K562 (cell line): Measurements from ENCODE around the gene ARHGAP22. TPM values are rescaled to one million over a fixed set of nuclear protein-coding genes. Genes with fewer than 3 reads are reported as not detected.

Experiments used
- ATAC-seq: fragments of 200-7000 bp; cut with Tn5 transposase; 3 replicates; pipeline ENCODE4 v1.9.1; 2020; ENCODE audit warnings: moderate library complexity
- BruUV-seq: library from RNA; stranded (reverse); fragments of 400-500 nt; replicated peaks from 2 replicates; lab custom pipeline; 2021; lab: Mats Ljungman, UMichigan
- CTCF ChIA-PET: fragments of 300-600 bp; formaldehyde crosslinking; extraction: SDS; loops from one replicate; lab custom pipeline; 2021; ENCODE audit warnings: low intra/inter-chr PET ratio; lab: Yijun Ruan, JAX
- POLR2A ChIA-PET: fragments of 300-600, 350-650 bp; sonication (Branson Sonifier 250); formaldehyde crosslinking; extraction: SDS; loops from one replicate; lab custom pipeline; 2021; ENCODE audit warnings: antibody characterized with exemption, inconsistent platforms; lab: Yijun Ruan, JAX
- DNase-seq, 4 experiments: peaks; one replicate each; pipeline versions ENCODE4 v3.0.0 to v3.0.0-alpha.2; 2011 to 2018; ENCODE audit warnings: low spot score in 3 of 4, mixed read lengths in 3 of 4; ENCODE audit errors: extremely low read depth in 1 of 4
- FAIRE-seq: peaks from 2 replicates; lab custom pipeline; 2011; peaks lifted over from hg19 to GRCh38; lab: Jason Lieb, UNC
- H2AFZ ChIP-seq: 2 replicates; pipeline ENCODE4 v1.6.0; 2011; ENCODE audit warnings: low read depth, low read length, control low read depth, inconsistent platforms
- H3K27ac ChIP-seq: fragments of 200-600 bp; 3 replicates; pipeline ENCODE4 v1.8.0; 2011; ENCODE audit warnings: low read depth, mild to moderate bottlenecking, control low read depth, inconsistent platforms, low read length, moderate library complexity, mixed read lengths; ENCODE audit errors: extremely low read depth
- H3K27me3 ChIP-seq, 2 experiments: fragments of 300-600 bp in 1 of 2; 2 replicates in 1 of 2; 3 replicates in 1 of 2; pipeline versions ENCODE4 v1.6.0 to v1.8.0; 2011; ENCODE audit warnings: inconsistent platforms in 2 of 2, low read length in 2 of 2, mild to moderate bottlenecking in 1 of 2, mixed read lengths in 1 of 2, moderate library complexity in 1 of 2; ENCODE audit not compliant: control insufficient read depth in 2 of 2, insufficient read depth in 2 of 2
- H3K36me3 ChIP-seq: fragments of 300-600 bp; 3 replicates; pipeline ENCODE4 v1.8.0; 2011; ENCODE audit warnings: mild to moderate bottlenecking, low read length, inconsistent platforms; ENCODE audit not compliant: control insufficient read depth, insufficient read depth
- H3K4me1 ChIP-seq, 2 experiments: fragments of 200-600 bp in 1 of 2; replicated peaks in 1 of 2; 2 replicates in 1 of 2; 3 replicates in 1 of 2; pipeline versions ENCODE4 v1.5.1 to v1.8.0; 2011; ENCODE audit warnings: inconsistent platforms in 2 of 2, low read length in 2 of 2, mild to moderate bottlenecking in 1 of 2, mixed read lengths in 1 of 2, moderate library complexity in 1 of 2; ENCODE audit not compliant: control insufficient read depth in 2 of 2, insufficient read depth in 2 of 2
- H3K4me2 ChIP-seq: 2 replicates; pipeline ENCODE4 v1.6.1; 2011; ENCODE audit warnings: low read length, control low read depth, inconsistent platforms, mixed read lengths; ENCODE audit not compliant: insufficient read depth
- H3K4me3 ChIP-seq: fragments of 200-600 bp; sonication (generic), shearing (Covaris generic); 2 replicates; pipeline ENCODE4 v1.5.1; 2016; ENCODE audit warnings: control low read depth, inconsistent platforms
- H3K79me2 ChIP-seq: fragments of 200-600 bp; 3 replicates; pipeline ENCODE4 v1.8.0; 2011; ENCODE audit warnings: low read length, inconsistent platforms; ENCODE audit not compliant: control insufficient read depth, insufficient read depth
- H3K9ac ChIP-seq, 2 experiments: 2 replicates each; pipeline versions ENCODE4 v1.6.0 to v1.6.1; 2011; ENCODE audit warnings: low read depth in 2 of 2, low read length in 2 of 2, control low read depth in 1 of 2, inconsistent platforms in 1 of 2, mild to moderate bottlenecking in 1 of 2, mixed read lengths in 1 of 2; ENCODE audit not compliant: insufficient read depth in 1 of 2
- H3K9me1 ChIP-seq: one replicate; pipeline ENCODE4 v1.6.0; 2011; ENCODE audit warnings: inconsistent platforms, mild to moderate bottlenecking, low read length, moderate library complexity; ENCODE audit not compliant: control insufficient read depth, insufficient read depth
- H3K9me3 ChIP-seq: replicated peaks from 2 replicates; pipeline ENCODE4 v1.5.1; 2011; ENCODE audit warnings: low read depth, low read length, inconsistent platforms; ENCODE audit not compliant: control insufficient read depth, insufficient read depth
- H4K20me1 ChIP-seq: replicated peaks from 2 replicates; pipeline ENCODE4 v1.6.1; 2011; ENCODE audit warnings: low read length, inconsistent platforms, mixed read lengths; ENCODE audit not compliant: control insufficient read depth, insufficient read depth
- AFF1 ChIP-seq, 2 experiments: fragments of 450-650 bp; IDR thresholded peaks; 2 replicates each; pipeline ENCODE4 v1.6.1; 2018; ENCODE audit warnings: mild to moderate bottlenecking in 2 of 2, low read depth in 1 of 2; ENCODE audit not compliant: partially characterized antibody in 2 of 2
- CBX5 ChIP-seq: IDR thresholded peaks from 2 replicates; pipeline ENCODE4 v1.6.1; 2014; ENCODE audit warnings: low read depth, borderline replicate concordance
- CREM ChIP-seq: IDR thresholded peaks from 2 replicates; pipeline ENCODE4 v1.6.1; 2014; ENCODE audit warnings: antibody characterized with exemption, low read depth
- CTCF ChIP-seq, 3 experiments: IDR thresholded peaks in 2 of 3; conservative IDR thresholded peaks in 1 of 3; 2 replicates each; pipeline ENCODE4 v1.5.1; 2011 to 2012; ENCODE audit warnings: low read length in 3 of 3, mild to moderate bottlenecking in 3 of 3, control low read depth in 2 of 3, improper control_type of control experiment in 1 of 3, inconsistent platforms in 1 of 3, low read depth in 1 of 3, mixed read lengths in 1 of 3, moderate library complexity in 1 of 3; ENCODE audit not compliant: insufficient read depth in 2 of 3
- MTA1 ChIP-seq: fragments of 450-650 bp; IDR thresholded peaks from 2 replicates; pipeline ENCODE4 v1.6.1; 2017; ENCODE audit warnings: borderline replicate concordance
- POLR2G ChIP-seq: fragments of 200-400 bp; formaldehyde crosslinking; IDR thresholded peaks from 2 replicates; pipeline ENCODE4 v1.6.1; 2017; ENCODE audit warnings: low read depth, mild to moderate bottlenecking, antibody characterized with exemption, low read length, moderate library complexity
- RAD21 ChIP-seq, 2 experiments: fragments of 250-450 bp in 1 of 2; fragments of 450-650 bp in 1 of 2; sonication (Bioruptor Pico) in 1 of 2; formaldehyde crosslinking in 1 of 2; IDR thresholded peaks in 1 of 2; conservative IDR thresholded peaks in 1 of 2; 2 replicates each; pipeline versions ENCODE4 v1.4.0 to v1.8.0; 2020 to 2022; ENCODE audit warnings: mild to moderate bottlenecking in 2 of 2, moderate library complexity in 1 of 2
- RHOXF2B ChIP-seq: fragments of 250-450 bp; sonication (Bioruptor Pico); conservative IDR thresholded peaks from 2 replicates; pipeline ENCODE4 v1.5.1; 2021
- ZBTB12 ChIP-seq: fragments of 250-450 bp; sonication (Bioruptor Pico); IDR thresholded peaks from 2 replicates; pipeline ENCODE4 v1.4.0; 2020
- ZNF232 ChIP-seq: sonication (generic); formaldehyde crosslinking; IDR thresholded peaks from 2 replicates; pipeline ENCODE4 v1.8.0; 2022; ENCODE audit warnings: mild to moderate bottlenecking, missing genetic modification reagents
- ZNF24 ChIP-seq: fragments of 450-650 bp; IDR thresholded peaks from 2 replicates; pipeline ENCODE4 v1.6.1; 2016
- ZNF589 ChIP-seq: fragments of 200-800 bp; sonication (Bioruptor generic); IDR thresholded peaks from 2 replicates; pipeline ENCODE4 v1.6.1; 2016; ENCODE audit warnings: low read depth, missing genetic modification characterization, missing compliant biosample characterization
- ZZZ3 ChIP-seq: fragments of 450-650 bp; IDR thresholded peaks from 2 replicates; pipeline ENCODE4 v1.6.1; 2016; ENCODE audit warnings: antibody characterized with exemption, mild to moderate bottlenecking, moderate library complexity
- WGBS: fragments of 100-300 bp; shearing (Covaris generic); methylation state at CpG from one replicate; pipeline ENCODE4 v1.1.6; 2016; ENCODE audit warnings: low coverage, mixed read lengths; ENCODE audit not compliant: insufficient coverage; ENCODE audit errors: missing lambda C conversion rate; 5-methylcytosine and 5-hydroxymethylcytosine counted together
- in situ Hi-C: fragments of 300-500 bp; cut with MboI; formaldehyde crosslinking; loops from 4 replicates; pipeline ENCODE4 v1.15.0; 2018; ENCODE audit warnings: inconsistent platforms, mixed read lengths
- intact Hi-C: fragments of 100-400 bp; cut with micrococcal nuclease; formaldehyde crosslinking; loops from 2 replicates; pipeline ENCODE4 v1.14.2; 2022
- polyA plus RNA-seq, 8 experiments: library from polyadenylated mRNA; depleted of rRNA in 4 of 8; stranded (reverse) in 5 of 8; unstranded in 3 of 8; fragments of >200 nt; fragmentation: Nextera tagmentation in 2 of 8; fragmentation: Illumina TruSeq in 1 of 8; extraction: Ambion mirVana in 2 of 8; extraction: Trizol in 1 of 8; gene quantifications; 2 replicates each; pipeline versions ENCODE4 v1.2.1 to v1.2.3, GENCODE V29; 2011 to 2014; ENCODE audit warnings: inconsistent platforms in 1 of 8, missing spikeins in 1 of 8
- total RNA-seq, 7 experiments: library from RNA; depleted of rRNA in 6 of 7; stranded (reverse); fragments of >200 nt in 6 of 7; fragmentation: Illumina TruSeq in 2 of 7; extraction: Trizol in 2 of 7; gene quantifications; 2 replicates each; pipeline versions ENCODE4 v1.2.1 to v1.2.3, GENCODE V29; 2011 to 2021; ENCODE audit warnings: low replicate concordance in 1 of 7

Gene ARHGAP22
- total and polyA plus RNA-seq, 9 of the 15 experiments (the other 6 are each of a cell fraction or from before 2014, with no cell fraction given) = 1.3 to 28.1 (median 12.7) TPM

- H3K27ac ChIP-seq = no peak overlapping the region
- CTCF ChIA-PET = interaction anchor here (0.5 to 5.3 kb wide), 3 partner anchors 59 to 211 kb away, joined by 3 to 63 read pairs (median 5); no protein-coding TSS in a partner anchor
- no TSS peak for BruUV-seq
- WGBS = 85% methylated on average over 20 of the region's 20 CpGs
- H4K20me1 ChIP-seq = no peaks in the 10 kb centered on the region
- H3K9me3 ChIP-seq = no peaks in the 10 kb centered on the region
- H3K9me1 ChIP-seq = no peaks in the 10 kb centered on the region
- no peak overlapping the region for H2AFZ ChIP-seq
- peaks cover 0 to 18% of the 10 kb centered on the region in 2 experiments for H3K4me1 ChIP-seq
- H3K36me3 ChIP-seq = peaks cover 67% of the 10 kb centered on the region; the same call in 2 of the 3 replicates
- H3K27me3 ChIP-seq = no peaks in the 10 kb centered on the region
- H3K79me2 ChIP-seq = no peaks in the 10 kb centered on the region
- ATAC-seq (peak; percentile 7; the same call in 1 of the 3 replicates), DNase-seq (peak in 1 of 4 experiments; percentile 16), FAIRE-seq (no peak)
- peak overlapping the region in 1 of 2 experiments; percentile 66; a peak in 2 of 4 replicates for H3K9ac ChIP-seq
- in situ Hi-C loops = loop anchor here (5.0 kb wide), 1 partner anchor 57 kb away; no protein-coding TSS in a partner anchor
- H3K4me2 ChIP-seq = no peak overlapping the region
- no peak overlapping the region for H3K4me3 ChIP-seq
- intact Hi-C loops = loop anchor here (1.0 kb wide), 3 partner anchors 25 to 82 kb away; no protein-coding TSS in a partner anchor
- POLR2A ChIA-PET = interaction anchor here (0.6 to 2.5 kb wide), 7 partner anchors 9 to 80 kb away, joined by 3 to 17 read pairs (median 4); no protein-coding TSS in a partner anchor
- TF ChIP-seq CTCF (IDR thresholded peaks at IDR 0.05 in 2 of 3, conservative IDR thresholded peaks at IDR 0.05 in 1 of 3; ENCODE audit: insufficient read depth in 2 of 3, low read depth in 1 of 3, low read length in 3 of 3) = peak in 1 of 3 experiments; percentile 10; a peak in 1 of 6 replicates
- TF ChIP-seq POLR2G = peak; percentile 51
- TF ChIP-seq ZNF232 (CRISPR knock-in tag) = no peak
- TF ChIP-seq CREM = no peak
- TF ChIP-seq RAD21 (CRISPR knock-in tag; conservative IDR thresholded peaks at IDR 0.05 in 1 of 2, IDR thresholded peaks at IDR 0.05 in 1 of 2) = peak in 1 of 2 experiments; percentile 27; a peak in 1 of 4 replicates
- TF ChIP-seq RHOXF2B = no peak
- TF ChIP-seq ZZZ3 = no peak
- no peak for TF ChIP-seq ZNF589 (CRISPR knock-in tag)
- TF ChIP-seq MTA1 = no peak
- TF ChIP-seq CBX5 = no peak
- TF ChIP-seq ZBTB12 (CRISPR knock-in tag) = no peak
- no peak for TF ChIP-seq ZNF24
- no peak for TF ChIP-seq AFF1 (IDR thresholded peaks at IDR 0.05; ENCODE audit: low read depth in 1 of 2, partially characterized antibody in 2 of 2)
These were observed 159.7 kb downstream of the ARHGAP22 start for GRCh38 chr10:48444861-48445841.
